HepG2 (cell line): Measurements from ENCODE around the gene ING5. TPM values are rescaled to one million over a fixed set of nuclear protein-coding genes. Genes with fewer than 3 reads are reported as not detected.

Experiments
- ATAC-seq: fragments of 200-7000 bp; cut with Tn5 transposase; 3 replicates; pipeline ENCODE4 v1.9.1; 2020; ENCODE audit warnings: mild to moderate bottlenecking, moderate library complexity
- BruUV-seq: library from RNA; stranded (reverse); fragments of 400-500 nt; replicated peaks from 2 replicates; lab custom pipeline; 2021; lab: Mats Ljungman, UMichigan
- CTCF ChIA-PET: fragments of 300-600 bp; formaldehyde crosslinking; extraction: SDS; loops from one replicate; lab custom pipeline; 2021; ENCODE audit warnings: low total read pairs, inconsistent platforms, low intra/inter-chr PET ratio; lab: Yijun Ruan, JAX
- POLR2A ChIA-PET: fragments of 350-600 bp; sonication (Branson Sonifier 250); formaldehyde crosslinking; loops from one replicate; lab custom pipeline; 2020; ENCODE audit warnings: antibody characterized with exemption, inconsistent platforms; lab: Yijun Ruan, JAX
- DNase-seq: peaks from one replicate; pipeline ENCODE4 v3.0.0-alpha.2; 2015; ENCODE audit warnings: low spot score
- FAIRE-seq: peaks from 3 replicates; lab custom pipeline; 2011; peaks lifted over from hg19 to GRCh38; lab: Jason Lieb, UNC
- H2AFZ ChIP-seq: one replicate; pipeline ENCODE4 v1.6.1; 2011; ENCODE audit warnings: low read length, inconsistent platforms
- H3K27ac ChIP-seq: fragments of 300-600 bp; 3 replicates; pipeline ENCODE4 v1.8.0; 2011; ENCODE audit warnings: mixed run types, mild to moderate bottlenecking, mixed read lengths, low read length, inconsistent platforms; ENCODE audit not compliant: insufficient read depth; ENCODE audit errors: extremely low read length
- H3K27me3 ChIP-seq, 2 experiments: fragments of 200-600 bp in 1 of 2; 2 replicates in 1 of 2; 3 replicates in 1 of 2; pipeline versions ENCODE4 v1.6.0 to v1.8.0; 2011; ENCODE audit warnings: low read length in 2 of 2, mild to moderate bottlenecking in 2 of 2, moderate library complexity in 2 of 2, inconsistent platforms in 1 of 2; ENCODE audit not compliant: insufficient read depth in 2 of 2, control insufficient read depth in 1 of 2
- H3K36me3 ChIP-seq, 2 experiments: fragments of 200-600 bp in 1 of 2; replicated peaks in 1 of 2; 2 replicates in 1 of 2; 3 replicates in 1 of 2; pipeline versions ENCODE4 v1.5.1 to v1.8.0; 2011; ENCODE audit warnings: low read length in 2 of 2, inconsistent platforms in 1 of 2; ENCODE audit not compliant: insufficient read depth in 2 of 2, control insufficient read depth in 1 of 2
- H3K4me1 ChIP-seq: 2 replicates; pipeline ENCODE4 v1.5.1; 2012; ENCODE audit warnings: low read length, inconsistent platforms; ENCODE audit not compliant: insufficient read depth
- H3K4me2 ChIP-seq: 2 replicates; pipeline ENCODE4 v1.6.0; 2011; ENCODE audit warnings: low read depth, low read length, inconsistent platforms
- H3K4me3 ChIP-seq, 3 experiments: fragments of 200-600 bp in 1 of 3; sonication (generic), shearing (Covaris generic) in 1 of 3; replicated peaks in 1 of 3; 2 replicates each; pipeline ENCODE4 v1.5.1; 2011 to 2016; ENCODE audit warnings: low read length in 3 of 3, inconsistent platforms in 2 of 3, low read depth in 2 of 3, mild to moderate bottlenecking in 2 of 3, control low read depth in 1 of 3, mixed read lengths in 1 of 3; ENCODE audit not compliant: insufficient read depth in 1 of 3
- H3K79me2 ChIP-seq: one replicate; pipeline ENCODE4 v1.6.1; 2011; ENCODE audit warnings: low read length, inconsistent platforms; ENCODE audit not compliant: insufficient read depth
- H3K9ac ChIP-seq: 2 replicates; pipeline ENCODE4 v1.6.0; 2011; ENCODE audit warnings: mild to moderate bottlenecking, low read depth, low read length, inconsistent platforms; ENCODE audit not compliant: insufficient read depth
- H3K9me3 ChIP-seq: 2 replicates; pipeline ENCODE4 v1.5.1; 2012; ENCODE audit warnings: mild to moderate bottlenecking, low read length
- H4K20me1 ChIP-seq: 2 replicates; pipeline ENCODE4 v1.6.0; 2011; ENCODE audit warnings: inconsistent platforms, mild to moderate bottlenecking, low read length, moderate library complexity; ENCODE audit not compliant: insufficient read depth
- ATRX ChIP-seq: sonication (generic); formaldehyde crosslinking; IDR thresholded peaks from 2 replicates; pipeline ENCODE4 v1.4.0; 2020; ENCODE audit warnings: missing genetic modification reagents, borderline replicate concordance
- CHD4 ChIP-seq: fragments of 200-600 bp; sonication (generic); IDR thresholded peaks from 2 replicates; pipeline ENCODE4 v1.7.0; 2017; ENCODE audit warnings: mild to moderate bottlenecking, low read length, borderline replicate concordance
- TARDBP ChIP-seq: sonication (generic); formaldehyde crosslinking; IDR thresholded peaks from 2 replicates; pipeline ENCODE4 v1.8.0; 2022; ENCODE audit warnings: mild to moderate bottlenecking, missing genetic modification reagents
- THAP11 ChIP-seq: IDR thresholded peaks from 2 replicates; pipeline ENCODE4 v1.6.1; 2016; ENCODE audit warnings: missing biosample characterization, missing genetic modification reagents
- ZNF33B ChIP-seq: sonication (generic); formaldehyde crosslinking; IDR thresholded peaks from 2 replicates; pipeline ENCODE4 v1.5.1; 2020; ENCODE audit warnings: mild to moderate bottlenecking, missing genetic modification reagents
- ZNF446 ChIP-seq: sonication (generic); formaldehyde crosslinking; IDR thresholded peaks from 2 replicates; pipeline ENCODE4 v1.5.0; 2020; ENCODE audit warnings: mild to moderate bottlenecking, missing genetic modification reagents
- ZNF556 ChIP-seq: sonication (generic); formaldehyde crosslinking; IDR thresholded peaks from 2 replicates; pipeline ENCODE4 v1.4.0; 2020; ENCODE audit warnings: mild to moderate bottlenecking, missing genetic modification reagents, borderline replicate concordance
- WGBS: methylation state at CpG from one replicate; pipeline ENCODE4 v1.1.6; 2017; ENCODE audit warnings: low lambda C conversion rate; 5-methylcytosine and 5-hydroxymethylcytosine counted together
- in situ Hi-C: cut with HindIII; loops from 2 replicates; pipeline ENCODE4 v1.10.0; 2017; ENCODE audit warnings: low pct_unique_long_range_greater_than_20kb; ENCODE audit not compliant: extremely low pct_ligation_motif_present
- intact Hi-C: fragments of 100-400 bp; cut with micrococcal nuclease; formaldehyde crosslinking; loops from one replicate; pipeline ENCODE4 v1.10.0; 2022; ENCODE audit not compliant: unreplicated experiment
- polyA plus RNA-seq, 8 experiments: library from polyadenylated mRNA; depleted of rRNA in 3 of 8; stranded (reverse) in 7 of 8; unstranded in 1 of 8; fragments of >200 nt; fragmentation: Illumina TruSeq in 4 of 8; extraction: Trizol in 4 of 8; gene quantifications; 2 replicates each; pipeline versions ENCODE4 v1.2.1 to v1.2.3, GENCODE V29; 2011 to 2016; ENCODE audit warnings: low read depth in 4 of 8, missing spikeins in 1 of 8, mixed read lengths in 1 of 8; ENCODE audit not compliant: insufficient read depth in 1 of 8
- total RNA-seq, 5 experiments: library from RNA; depleted of rRNA; stranded (reverse); fragments of >200 nt; fragmentation: Illumina TruSeq; extraction: Trizol; gene quantifications; 2 replicates each; pipeline ENCODE4 v1.2.3, GENCODE V29; 2016; ENCODE audit warnings: low read depth in 1 of 5
- TF ChIP-seq, protein P1 (sequence below): sonication (generic); formaldehyde crosslinking; IDR thresholded peaks from 2 replicates; pipeline ENCODE4 v1.5.0; 2020; ENCODE audit warnings: mild to moderate bottlenecking, missing genetic modification reagents
- TF ChIP-seq, protein P2 (sequence below): sonication (generic); formaldehyde crosslinking; conservative IDR thresholded peaks from 2 replicates; pipeline ENCODE4 v1.8.0; 2022; ENCODE audit warnings: missing genetic modification reagents
- TF ChIP-seq, protein P3 (sequence below): sonication (generic); formaldehyde crosslinking; IDR thresholded peaks from one replicate; pipeline ENCODE4 v1.5.1; 2020; ENCODE audit warnings: mild to moderate bottlenecking, missing genetic modification reagents; ENCODE audit errors: not compliant biosample characterization

Gene ING5
- total and polyA plus RNA-seq, 2 of the 13 experiments (the other 11 are each of a cell fraction or from before 2014, with no cell fraction given), result 61.9 to 71.9 TPM

DNA sequence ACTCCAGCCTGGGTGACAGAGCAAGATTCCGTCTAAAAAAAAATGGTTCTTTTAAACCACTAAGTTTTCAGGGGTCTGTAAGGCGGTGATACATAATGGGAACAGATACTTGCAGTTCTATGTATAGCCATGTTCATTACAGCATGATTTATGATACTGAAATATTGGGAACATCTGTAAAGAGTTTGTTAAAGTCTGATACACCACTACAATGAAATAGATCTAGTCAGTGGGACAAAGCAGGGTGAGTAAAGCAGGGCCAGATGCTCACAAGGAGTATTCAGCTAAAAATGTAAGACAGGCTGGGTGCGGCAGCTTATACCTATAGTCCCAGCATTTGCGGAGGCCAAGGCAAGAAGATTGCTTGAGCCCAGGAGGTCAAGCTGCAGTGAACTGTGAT is 6.2 kb upstream of the ING5 start:
- peaks cover 16% of the 10 kb centered on the region for H3K4me1 ChIP-seq
- no peaks in the 10 kb centered on the region for H3K9me3 ChIP-seq
- FAIRE-seq, result no peak
- H3K79me2 ChIP-seq, result peaks cover 2% of the 10 kb centered on the region
- no peak overlapping the region for H2AFZ ChIP-seq
- TSS peak; percentile 22 for BruUV-seq
- no peak overlapping the region for H3K9ac ChIP-seq
- H3K27me3 ChIP-seq, result no peaks in the 10 kb centered on the region
- 98% methylated on average over 4 of the region's 4 CpGs for WGBS
- no peaks in the 10 kb centered on the region for H4K20me1 ChIP-seq
- H3K4me3 ChIP-seq, result no peak overlapping the region
- peaks cover 5 to 25% of the 10 kb centered on the region in 2 experiments for H3K36me3 ChIP-seq
- ChIA-PET POLR2A (interaction anchor here (2.0 kb wide), 1 partner anchor 9 kb away, joined by 10 read pairs; the partner anchor contains the start of gene DTYMK), CTCF (no interaction called here)
- ATAC-seq, result no peak
- DNase-seq, result no peak
- H3K27ac ChIP-seq, result no peak overlapping the region
- intact Hi-C loops (no loop called here), in situ Hi-C loops (no loop called here)
- H3K4me2 ChIP-seq, result no peak overlapping the region
- TF ChIP-seq TARDBP (CRISPR knock-in tag) (no peak), THAP11 (CRISPR knock-in tag) (no peak), ZNF33B (CRISPR knock-in tag) (no peak), ZNF446 (CRISPR knock-in tag) (no peak), CHD4 (no peak), ATRX (CRISPR knock-in tag) (no peak), ZNF556 (CRISPR knock-in tag) (no peak)
- TF ChIP-seq, protein P1, sequence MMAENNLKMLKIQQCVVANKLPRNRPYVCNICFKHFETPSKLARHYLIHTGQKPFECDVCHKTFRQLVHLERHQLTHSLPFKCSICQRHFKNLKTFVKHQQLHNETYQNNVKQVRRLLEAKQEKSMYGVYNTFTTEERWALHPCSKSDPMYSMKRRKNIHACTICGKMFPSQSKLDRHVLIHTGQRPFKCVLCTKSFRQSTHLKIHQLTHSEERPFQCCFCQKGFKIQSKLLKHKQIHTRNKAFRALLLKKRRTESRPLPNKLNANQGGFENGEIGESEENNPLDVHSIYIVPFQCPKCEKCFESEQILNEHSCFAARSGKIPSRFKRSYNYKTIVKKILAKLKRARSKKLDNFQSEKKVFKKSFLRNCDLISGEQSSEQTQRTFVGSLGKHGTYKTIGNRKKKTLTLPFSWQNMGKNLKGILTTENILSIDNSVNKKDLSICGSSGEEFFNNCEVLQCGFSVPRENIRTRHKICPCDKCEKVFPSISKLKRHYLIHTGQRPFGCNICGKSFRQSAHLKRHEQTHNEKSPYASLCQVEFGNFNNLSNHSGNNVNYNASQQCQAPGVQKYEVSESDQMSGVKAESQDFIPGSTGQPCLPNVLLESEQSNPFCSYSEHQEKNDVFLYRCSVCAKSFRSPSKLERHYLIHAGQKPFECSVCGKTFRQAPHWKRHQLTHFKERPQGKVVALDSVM (CRISPR knock-in tag), result no peak
- TF ChIP-seq, protein P2, sequence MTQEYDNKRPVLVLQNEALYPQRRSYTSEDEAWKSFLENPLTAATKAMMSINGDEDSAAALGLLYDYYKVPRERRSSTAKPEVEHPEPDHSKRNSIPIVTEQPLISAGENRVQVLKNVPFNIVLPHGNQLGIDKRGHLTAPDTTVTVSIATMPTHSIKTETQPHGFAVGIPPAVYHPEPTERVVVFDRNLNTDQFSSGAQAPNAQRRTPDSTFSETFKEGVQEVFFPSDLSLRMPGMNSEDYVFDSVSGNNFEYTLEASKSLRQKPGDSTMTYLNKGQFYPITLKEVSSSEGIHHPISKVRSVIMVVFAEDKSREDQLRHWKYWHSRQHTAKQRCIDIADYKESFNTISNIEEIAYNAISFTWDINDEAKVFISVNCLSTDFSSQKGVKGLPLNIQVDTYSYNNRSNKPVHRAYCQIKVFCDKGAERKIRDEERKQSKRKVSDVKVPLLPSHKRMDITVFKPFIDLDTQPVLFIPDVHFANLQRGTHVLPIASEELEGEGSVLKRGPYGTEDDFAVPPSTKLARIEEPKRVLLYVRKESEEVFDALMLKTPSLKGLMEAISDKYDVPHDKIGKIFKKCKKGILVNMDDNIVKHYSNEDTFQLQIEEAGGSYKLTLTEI (CRISPR knock-in tag), result no peak
- TF ChIP-seq, protein P3, sequence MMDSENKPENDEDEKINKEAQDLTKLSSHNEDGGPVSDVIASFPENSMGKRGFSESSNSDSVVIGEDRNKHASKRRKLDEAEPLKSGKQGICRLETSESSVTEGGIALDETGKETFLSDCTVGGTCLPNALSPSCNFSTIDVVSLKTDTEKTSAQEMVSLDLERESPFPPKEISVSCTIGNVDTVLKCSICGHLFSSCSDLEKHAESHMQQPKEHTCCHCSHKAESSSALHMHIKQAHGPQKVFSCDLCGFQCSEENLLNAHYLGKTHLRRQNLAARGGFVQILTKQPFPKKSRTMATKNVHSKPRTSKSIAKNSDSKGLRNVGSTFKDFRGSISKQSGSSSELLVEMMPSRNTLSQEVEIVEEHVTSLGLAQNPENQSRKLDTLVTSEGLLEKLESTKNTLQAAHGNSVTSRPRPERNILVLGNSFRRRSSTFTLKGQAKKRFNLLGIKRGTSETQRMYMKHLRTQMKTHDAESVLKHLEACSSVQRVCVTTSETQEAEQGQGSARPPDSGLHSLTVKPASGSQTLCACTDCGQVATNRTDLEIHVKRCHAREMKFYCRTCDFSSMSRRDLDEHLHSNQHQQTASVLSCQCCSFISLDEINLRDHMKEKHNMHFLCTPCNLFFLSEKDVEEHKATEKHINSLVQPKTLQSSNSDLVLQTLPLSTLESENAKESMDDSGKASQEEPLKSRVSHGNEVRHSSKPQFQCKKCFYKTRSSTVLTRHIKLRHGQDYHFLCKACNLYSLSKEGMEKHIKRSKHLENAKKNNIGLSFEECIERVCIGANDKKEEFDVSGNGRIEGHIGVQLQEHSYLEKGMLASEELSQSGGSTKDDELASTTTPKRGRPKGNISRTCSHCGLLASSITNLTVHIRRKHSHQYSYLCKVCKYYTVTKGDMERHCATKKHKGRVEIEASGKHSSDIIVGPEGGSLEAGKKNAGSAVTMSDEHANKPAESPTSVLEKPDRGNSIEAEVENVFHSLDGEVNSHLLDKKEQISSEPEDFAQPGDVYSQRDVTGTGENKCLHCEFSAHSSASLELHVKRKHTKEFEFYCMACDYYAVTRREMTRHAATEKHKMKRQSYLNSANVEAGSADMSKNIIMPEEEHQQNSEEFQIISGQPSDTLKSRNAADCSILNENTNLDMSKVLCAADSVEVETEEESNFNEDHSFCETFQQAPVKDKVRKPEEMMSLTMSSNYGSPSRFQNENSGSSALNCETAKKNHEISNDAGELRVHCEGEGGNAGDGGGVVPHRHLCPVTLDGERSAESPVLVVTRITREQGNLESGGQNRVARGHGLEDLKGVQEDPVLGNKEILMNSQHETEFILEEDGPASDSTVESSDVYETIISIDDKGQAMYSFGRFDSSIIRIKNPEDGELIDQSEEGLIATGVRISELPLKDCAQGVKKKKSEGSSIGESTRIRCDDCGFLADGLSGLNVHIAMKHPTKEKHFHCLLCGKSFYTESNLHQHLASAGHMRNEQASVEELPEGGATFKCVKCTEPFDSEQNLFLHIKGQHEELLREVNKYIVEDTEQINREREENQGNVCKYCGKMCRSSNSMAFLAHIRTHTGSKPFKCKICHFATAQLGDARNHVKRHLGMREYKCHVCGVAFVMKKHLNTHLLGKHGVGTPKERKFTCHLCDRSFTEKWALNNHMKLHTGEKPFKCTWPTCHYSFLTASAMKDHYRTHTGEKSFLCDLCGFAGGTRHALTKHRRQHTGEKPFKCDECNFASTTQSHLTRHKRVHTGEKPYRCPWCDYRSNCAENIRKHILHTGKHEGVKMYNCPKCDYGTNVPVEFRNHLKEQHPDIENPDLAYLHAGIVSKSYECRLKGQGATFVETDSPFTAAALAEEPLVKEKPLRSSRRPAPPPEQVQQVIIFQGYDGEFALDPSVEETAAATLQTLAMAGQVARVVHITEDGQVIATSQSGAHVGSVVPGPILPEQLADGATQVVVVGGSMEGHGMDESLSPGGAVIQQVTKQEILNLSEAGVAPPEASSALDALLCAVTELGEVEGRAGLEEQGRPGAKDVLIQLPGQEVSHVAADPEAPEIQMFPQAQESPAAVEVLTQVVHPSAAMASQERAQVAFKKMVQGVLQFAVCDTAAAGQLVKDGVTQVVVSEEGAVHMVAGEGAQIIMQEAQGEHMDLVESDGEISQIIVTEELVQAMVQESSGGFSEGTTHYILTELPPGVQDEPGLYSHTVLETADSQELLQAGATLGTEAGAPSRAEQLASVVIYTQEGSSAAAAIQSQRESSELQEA (CRISPR knock-in tag), result no peak
